Panc1 (cell line): ENCODE results near the gene SYNC.

ENCODE experiments used
- CTCF ChIP-seq: fragments of 450-650 bp; IDR thresholded peaks from 2 replicates; pipeline ENCODE4 v1.5.1; 2017; ENCODE audit warnings: mild to moderate bottlenecking
- POLR2AphosphoS5 ChIP-seq: IDR thresholded peaks from 2 replicates; pipeline ENCODE4 v1.6.1; 2012; ENCODE audit warnings: mild to moderate bottlenecking, low read depth, low read length, moderate library complexity
- SIN3A ChIP-seq: IDR thresholded peaks from 2 replicates; pipeline ENCODE4 v1.6.1; 2012; ENCODE audit warnings: low read depth, mild to moderate bottlenecking, low read length, moderate library complexity, borderline replicate concordance; ENCODE audit not compliant: insufficient read depth
- TCF7L2 ChIP-seq: IDR thresholded peaks from 2 replicates; pipeline ENCODE4 v1.6.1; 2011; ENCODE audit warnings: mild to moderate bottlenecking, low read depth, low read length, inconsistent platforms
- TF ChIP-seq, protein P1 (sequence below), 2 experiments: IDR thresholded peaks; 2 replicates each; pipeline ENCODE4 v1.6.1; 2011 to 2012; ENCODE audit warnings: low read depth in 2 of 2, control low read depth in 1 of 2, low read length in 1 of 2, mild to moderate bottlenecking in 1 of 2, moderate library complexity in 1 of 2; ENCODE audit not compliant: insufficient read depth in 1 of 2

DNA sequence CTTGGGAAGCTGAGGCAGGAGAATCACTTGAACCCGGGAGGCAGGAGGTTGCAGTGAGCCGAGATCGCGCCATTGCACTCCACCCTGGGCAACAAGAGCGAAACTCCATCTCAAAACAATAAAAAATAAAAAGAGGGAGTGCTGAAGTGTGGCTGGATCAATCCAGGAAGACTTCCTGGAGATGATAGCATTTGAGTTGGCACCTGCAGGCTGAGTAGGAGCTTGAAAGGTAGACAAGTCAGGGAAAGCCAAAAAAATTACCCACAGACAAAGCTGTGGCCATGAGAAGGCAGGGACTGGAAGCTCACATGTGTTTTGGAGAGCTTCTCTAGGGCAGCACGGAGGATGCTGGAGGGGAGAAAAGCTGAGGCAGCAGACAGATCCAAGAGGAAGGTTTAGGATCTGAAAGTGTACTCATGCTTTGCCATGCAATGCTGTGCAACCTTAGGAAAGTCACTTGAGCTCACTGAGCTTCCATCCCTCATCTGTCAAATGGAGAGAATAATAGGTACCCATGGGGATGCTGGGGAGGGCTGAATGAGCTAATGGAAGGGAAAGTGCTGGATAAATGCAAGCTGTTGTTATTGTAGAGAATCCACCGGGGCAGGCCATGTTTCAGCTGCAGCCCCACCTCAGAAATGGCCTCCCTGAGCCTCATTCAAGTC lies 26.0 kb upstream of the SYNC start:
- TF ChIP-seq, protein P1, sequence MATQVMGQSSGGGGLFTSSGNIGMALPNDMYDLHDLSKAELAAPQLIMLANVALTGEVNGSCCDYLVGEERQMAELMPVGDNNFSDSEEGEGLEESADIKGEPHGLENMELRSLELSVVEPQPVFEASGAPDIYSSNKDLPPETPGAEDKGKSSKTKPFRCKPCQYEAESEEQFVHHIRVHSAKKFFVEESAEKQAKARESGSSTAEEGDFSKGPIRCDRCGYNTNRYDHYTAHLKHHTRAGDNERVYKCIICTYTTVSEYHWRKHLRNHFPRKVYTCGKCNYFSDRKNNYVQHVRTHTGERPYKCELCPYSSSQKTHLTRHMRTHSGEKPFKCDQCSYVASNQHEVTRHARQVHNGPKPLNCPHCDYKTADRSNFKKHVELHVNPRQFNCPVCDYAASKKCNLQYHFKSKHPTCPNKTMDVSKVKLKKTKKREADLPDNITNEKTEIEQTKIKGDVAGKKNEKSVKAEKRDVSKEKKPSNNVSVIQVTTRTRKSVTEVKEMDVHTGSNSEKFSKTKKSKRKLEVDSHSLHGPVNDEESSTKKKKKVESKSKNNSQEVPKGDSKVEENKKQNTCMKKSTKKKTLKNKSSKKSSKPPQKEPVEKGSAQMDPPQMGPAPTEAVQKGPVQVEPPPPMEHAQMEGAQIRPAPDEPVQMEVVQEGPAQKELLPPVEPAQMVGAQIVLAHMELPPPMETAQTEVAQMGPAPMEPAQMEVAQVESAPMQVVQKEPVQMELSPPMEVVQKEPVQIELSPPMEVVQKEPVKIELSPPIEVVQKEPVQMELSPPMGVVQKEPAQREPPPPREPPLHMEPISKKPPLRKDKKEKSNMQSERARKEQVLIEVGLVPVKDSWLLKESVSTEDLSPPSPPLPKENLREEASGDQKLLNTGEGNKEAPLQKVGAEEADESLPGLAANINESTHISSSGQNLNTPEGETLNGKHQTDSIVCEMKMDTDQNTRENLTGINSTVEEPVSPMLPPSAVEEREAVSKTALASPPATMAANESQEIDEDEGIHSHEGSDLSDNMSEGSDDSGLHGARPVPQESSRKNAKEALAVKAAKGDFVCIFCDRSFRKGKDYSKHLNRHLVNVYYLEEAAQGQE (IDR thresholded peaks at IDR 0.05; ENCODE audit: insufficient read depth in 1 of 2, low read depth in 2 of 2, low read length in 1 of 2), result no peak
- TF ChIP-seq POLR2AphosphoS5 (no peak), CTCF (no peak), TCF7L2 (no peak), SIN3A (no peak)
